Skin of body (tissue), 2 donors: Measurements from ENCODE around the gene SRRM3. TPM values are rescaled to one million over a fixed set of nuclear protein-coding genes. Genes with fewer than 3 reads are reported as not detected.
"Not testable (repeated sequence)": the region's sequence is repeated elsewhere in the genome, so short reads cannot be mapped to it uniquely, and the experiment has no call there.

Source experiments
- DNase-seq: peaks from one replicate; lab custom pipeline; 2025; lab: John Stamatoyannopoulos, UW
- total RNA-seq: library from RNA; depleted of rRNA; stranded (reverse); fragments of >200 nt; gene quantifications from one replicate; pipeline ENCODE4 v1.2.3, GENCODE V29; 2014

Gene SRRM3
- total RNA-seq, 1 donor from 2014 or later, result 0.99 TPM

GRCh38 chr7:76290847-76291350, 89.2 kb downstream of the SRRM3 start:
- DNase-seq, result not testable (repeated sequence)

- peak; percentile 89 for DNase-seq
These were observed 89.9 kb downstream of the SRRM3 start for GRCh38 chr7:76291351-76292212.

- DNase-seq, result no peak
These were observed 90.5 kb downstream of the SRRM3 start for GRCh38 chr7:76292213-76292573.

DNA sequence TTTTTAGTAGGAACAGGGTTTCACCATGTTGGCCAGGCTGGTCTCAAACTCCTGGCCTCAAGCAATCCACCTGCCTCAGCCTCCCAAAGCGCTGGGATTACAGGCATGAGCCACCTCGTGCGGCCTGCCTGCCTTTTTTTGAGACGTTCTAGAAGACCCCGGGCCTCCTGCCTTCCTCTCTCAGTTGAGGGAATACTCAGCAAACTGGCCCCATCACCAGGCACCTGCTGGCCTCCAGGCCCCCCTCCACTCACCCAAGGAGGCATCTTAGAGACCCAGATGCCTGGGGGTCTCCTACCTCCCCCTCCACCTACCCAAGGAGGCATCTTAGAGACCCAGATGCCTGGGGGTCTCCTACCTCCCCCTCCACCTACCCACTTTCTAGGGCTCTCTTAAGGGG, 91.2 kb downstream of the SRRM3 start:
- not testable (repeated sequence) for DNase-seq

GRCh38 chr7:76293407-76293901, 91.8 kb downstream of the SRRM3 start:
- DNase-seq, result no peak

- peak; percentile 68 for DNase-seq
These were observed 92.8 kb downstream of the SRRM3 start for GRCh38 chr7:76294344-76295024.

DNA sequence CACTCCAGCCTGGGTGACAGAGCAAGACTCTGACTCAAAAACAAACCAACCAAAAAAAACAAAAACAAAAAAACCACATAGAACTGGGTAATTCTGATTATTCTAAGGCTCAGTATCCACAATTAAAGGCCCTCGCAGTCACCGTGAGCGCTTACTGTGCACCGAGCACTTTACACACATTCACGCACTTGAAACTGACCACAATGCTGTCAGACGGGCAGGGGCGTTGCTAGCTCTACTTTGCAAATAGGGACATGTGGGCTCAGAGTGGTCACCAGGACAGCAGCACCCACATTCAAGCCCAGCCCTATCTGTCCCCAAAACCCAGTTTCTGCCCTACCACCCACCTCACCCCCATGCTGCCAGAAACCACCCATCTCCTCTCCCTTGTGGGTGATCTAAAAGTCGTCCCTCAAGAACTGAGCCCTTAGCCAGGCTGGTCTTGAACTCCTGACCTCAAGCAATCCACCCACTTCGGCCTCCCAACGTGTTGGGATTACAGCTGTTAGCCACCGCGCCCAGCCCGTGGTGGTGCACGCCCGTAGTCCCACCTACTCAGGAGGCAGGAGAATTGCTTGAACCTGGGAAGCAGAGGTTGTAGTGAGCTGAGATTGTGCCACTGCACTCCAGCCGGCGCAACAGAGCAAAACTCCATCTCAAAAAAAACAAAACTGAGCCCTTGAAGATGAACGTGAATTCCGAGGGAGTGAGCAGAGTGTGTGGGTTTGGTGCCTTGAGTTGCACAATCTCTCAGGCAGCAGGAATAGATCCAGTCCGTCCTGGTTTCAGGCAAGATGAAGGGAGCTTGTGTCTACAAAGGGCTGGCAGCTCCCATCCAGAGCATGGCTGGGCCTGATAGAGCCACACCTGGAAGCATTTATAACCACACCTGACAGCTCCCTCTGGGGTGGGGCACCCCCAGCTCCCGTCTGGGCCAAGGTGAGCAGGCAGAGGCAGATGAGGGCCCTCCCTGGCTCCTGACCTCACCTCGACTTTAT, 95.3 kb downstream of the SRRM3 start:
- DNase-seq, result peak; percentile 68

GRCh38 chr7:76300166-76300731, 98.6 kb downstream of the SRRM3 start:
- no peak for DNase-seq

GRCh38 chr7:76301000-76301399, 99.3 kb downstream of the SRRM3 start:
- no peak for DNase-seq

DNA sequence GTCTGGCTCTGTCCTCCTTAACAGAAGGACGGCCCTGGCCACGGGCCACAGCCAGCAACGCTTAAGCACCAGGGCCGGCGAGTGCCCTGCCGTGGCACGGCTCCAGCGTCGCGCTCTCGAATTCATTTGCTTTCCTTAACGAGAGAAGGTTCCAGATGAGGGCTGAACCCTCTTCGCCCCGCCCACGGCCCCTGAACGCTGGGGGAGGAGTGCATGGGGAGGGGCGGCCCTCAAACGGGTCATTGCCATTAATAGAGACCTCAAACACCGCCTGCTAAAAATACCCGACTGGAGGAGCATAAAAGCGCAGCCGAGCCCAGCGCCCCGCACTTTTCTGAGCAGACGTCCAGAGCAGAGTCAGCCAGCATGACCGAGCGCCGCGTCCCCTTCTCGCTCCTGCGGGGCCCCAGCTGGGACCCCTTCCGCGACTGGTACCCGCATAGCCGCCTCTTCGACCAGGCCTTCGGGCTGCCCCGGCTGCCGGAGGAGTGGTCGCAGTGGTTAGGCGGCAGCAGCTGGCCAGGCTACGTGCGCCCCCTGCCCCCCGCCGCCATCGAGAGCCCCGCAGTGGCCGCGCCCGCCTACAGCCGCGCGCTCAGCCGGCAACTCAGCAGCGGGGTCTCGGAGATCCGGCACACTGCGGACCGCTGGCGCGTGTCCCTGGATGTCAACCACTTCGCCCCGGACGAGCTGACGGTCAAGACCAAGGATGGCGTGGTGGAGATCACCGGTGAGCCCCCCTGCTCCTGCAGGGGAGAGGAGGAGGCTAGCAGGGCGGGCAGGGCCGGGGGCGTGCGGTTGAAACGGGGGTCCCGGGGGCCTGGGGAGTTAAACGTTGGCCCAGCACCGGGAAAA, 100.9 kb downstream of the SRRM3 start, which contains the start of gene HSPB1:
Gene HSPB1 (plus strand): TSS at position 327 of the 855 bp plus-strand sequence. CDS start 40 bp downstream, at position 367.
- peak; percentile 68 for DNase-seq

GRCh38 chr7:76303202-76304147, 101.8 kb downstream of the SRRM3 start:
- DNase-seq, result peak; percentile 94

- no peak for DNase-seq
These were observed 103.2 kb downstream of the SRRM3 start for GRCh38 chr7:76304888-76305375.

- DNase-seq, result not testable (repeated sequence)
These were observed 107.2 kb downstream of the SRRM3 start for GRCh38 chr7:76308874-76309273.

- not testable (repeated sequence) for DNase-seq
These were observed 107.8 kb downstream of the SRRM3 start for GRCh38 chr7:76309341-76310101.

- DNase-seq, result peak; percentile 39
These were observed 108.6 kb downstream of the SRRM3 start for GRCh38 chr7:76310102-76310957.

- not testable (repeated sequence) for DNase-seq
These were observed 110.1 kb downstream of the SRRM3 start for GRCh38 chr7:76311838-76312237.
